Right ventricle myocardium superior (tissue), 1 donor: Measurements from ENCODE around the gene OPA3. TPM values are rescaled to one million over a fixed set of nuclear protein-coding genes. Genes with fewer than 3 reads are reported as not detected.

ENCODE experiments used
- ATAC-seq: fragments of 200-7000 bp; cut with Tn5 transposase; one replicate; pipeline ENCODE4 v1.9.1; 2020; ENCODE audit warnings: mild to moderate bottlenecking; ENCODE audit not compliant: poor library complexity
- DNase-seq: peaks from one replicate; pipeline ENCODE4 v3.0.0-alpha.2; 2020
- intact Hi-C: fragments of 100-400 bp; cut with DNase I; formaldehyde crosslinking; loops from one replicate; pipeline ENCODE4 v1.11.2; 2022
- total RNA-seq: library from RNA; stranded (reverse); fragmentation: NEBNext Ultra II Directional; extraction: Animal tissue kit (Norgen Biotek cat#: 25700); gene quantifications from one replicate; pipeline ENCODE4 v1.2.1, GENCODE V29; 2021
- donor health status: DM: no; HTN: yes; CAD: no; lungs with severe emphysema.

Gene OPA3
- total RNA-seq, 1 donor from 2014 or later, result 22.8 TPM

- intact Hi-C loops, result loop anchor here (5.0 kb wide), 1 partner anchor 52 kb away; no protein-coding TSS in a partner anchor
- DNase-seq, result no peak
- peak; percentile 10 for ATAC-seq
Observed at GRCh38 chr19:45574526-45574925, 10.1 kb downstream of the OPA3 start.

GRCh38 chr19:45571457-45572220 lies 13.0 kb downstream of the OPA3 start:
- ATAC-seq (peak; percentile 32), DNase-seq (no peak)
- intact Hi-C loops, result loop anchor here (5.0 kb wide), 1 partner anchor 49 kb away; no protein-coding TSS in a partner anchor

- DNase-seq (peak; percentile 77), ATAC-seq (peak; percentile 78)
- intact Hi-C loops, result loop anchor here (5.0 kb wide), 1 partner anchor 48 kb away; no protein-coding TSS in a partner anchor
Observed at GRCh38 chr19:45569619-45570421, 14.8 kb downstream of the OPA3 start.

- DNase-seq, result no peak
- ATAC-seq, result peak; percentile 74
- intact Hi-C loops, result no loop called here
Observed at GRCh38 chr19:45568732-45569131, 15.9 kb downstream of the OPA3 start.

GRCh38 chr19:45567609-45568008 lies 17.0 kb downstream of the OPA3 start:
- intact Hi-C loops, result no loop called here
- ATAC-seq (no peak), DNase-seq (no peak)

- intact Hi-C loops, result no loop called here
- no peak for DNase-seq
- ATAC-seq, result no peak
Observed at GRCh38 chr19:45564131-45564780, 20.3 kb downstream of the OPA3 start.

GRCh38 chr19:45560686-45561085 lies 23.9 kb downstream of the OPA3 start:
- ATAC-seq, result no peak
- intact Hi-C loops, result no loop called here

GRCh38 chr19:45560038-45560437 lies 24.6 kb downstream of the OPA3 start:
- intact Hi-C loops, result no loop called here
- no peak for DNase-seq
- ATAC-seq, result no peak

More at GRCh38 chr19:45560686-45561085, 23.9 kb downstream of the OPA3 start:
- no peak for DNase-seq

- DNase-seq (no peak), ATAC-seq (peak; percentile 54)
- intact Hi-C loops, result loop anchor here (5.0 kb wide), 1 partner anchor 36 kb away; no protein-coding TSS in a partner anchor
Observed at GRCh38 chr19:45558399-45558878, 26.2 kb downstream of the OPA3 start.

GRCh38 chr19:45556835-45557234 lies 27.8 kb downstream of the OPA3 start:
- DNase-seq (no peak), ATAC-seq (peak; percentile 70)
- intact Hi-C loops, result loop anchor here (5.0 kb wide), 1 partner anchor 35 kb away; no protein-coding TSS in a partner anchor

GRCh38 chr19:45554481-45554880 lies 30.1 kb downstream of the OPA3 start:
- DNase-seq, result no peak
- ATAC-seq, result no peak
- intact Hi-C loops, result no loop called here

GRCh38 chr19:45553464-45553863 lies 31.1 kb downstream of the OPA3 start:
- no peak for DNase-seq
- intact Hi-C loops, result no loop called here
- no peak for ATAC-seq

GRCh38 chr19:45547965-45548609 lies 36.5 kb downstream of the OPA3 start:
- no peak for DNase-seq
- intact Hi-C loops, result no loop called here
- ATAC-seq, result no peak

GRCh38 chr19:45547211-45547770 lies 37.3 kb downstream of the OPA3 start:
- no peak for DNase-seq
- ATAC-seq, result no peak
- intact Hi-C loops, result no loop called here

GRCh38 chr19:45542234-45542668 lies 42.4 kb downstream of the OPA3 start:
- intact Hi-C loops, result no loop called here
- DNase-seq (no peak), ATAC-seq (no peak)

- DNase-seq (no peak), ATAC-seq (no peak)
- intact Hi-C loops, result no loop called here
Observed at GRCh38 chr19:45539459-45539858, 45.1 kb downstream of the OPA3 start.

- ATAC-seq (no peak), DNase-seq (no peak)
- intact Hi-C loops, result no loop called here
Observed at GRCh38 chr19:45531349-45531748, 53.3 kb downstream of the OPA3 start.

GRCh38 chr19:45529420-45529785 lies 55.2 kb downstream of the OPA3 start:
- intact Hi-C loops, result no loop called here
- no peak for ATAC-seq
- DNase-seq, result no peak
